Tracheal epithelial cell (primary cell): ENCODE data around the gene HDAC9. TPM values are rescaled to one million over a fixed set of nuclear protein-coding genes. Genes with fewer than 3 reads are reported as not detected.

ENCODE experiments used
- total RNA-seq: library from RNA; depleted of rRNA; stranded (reverse); fragments of >200 nt; gene quantifications from 2 replicates; pipeline ENCODE4 v1.2.1, GENCODE V29; 2014

HDAC9 gene
- total RNA-seq: 8.1 and 52.8 TPM in 2 replicates

DNA sequence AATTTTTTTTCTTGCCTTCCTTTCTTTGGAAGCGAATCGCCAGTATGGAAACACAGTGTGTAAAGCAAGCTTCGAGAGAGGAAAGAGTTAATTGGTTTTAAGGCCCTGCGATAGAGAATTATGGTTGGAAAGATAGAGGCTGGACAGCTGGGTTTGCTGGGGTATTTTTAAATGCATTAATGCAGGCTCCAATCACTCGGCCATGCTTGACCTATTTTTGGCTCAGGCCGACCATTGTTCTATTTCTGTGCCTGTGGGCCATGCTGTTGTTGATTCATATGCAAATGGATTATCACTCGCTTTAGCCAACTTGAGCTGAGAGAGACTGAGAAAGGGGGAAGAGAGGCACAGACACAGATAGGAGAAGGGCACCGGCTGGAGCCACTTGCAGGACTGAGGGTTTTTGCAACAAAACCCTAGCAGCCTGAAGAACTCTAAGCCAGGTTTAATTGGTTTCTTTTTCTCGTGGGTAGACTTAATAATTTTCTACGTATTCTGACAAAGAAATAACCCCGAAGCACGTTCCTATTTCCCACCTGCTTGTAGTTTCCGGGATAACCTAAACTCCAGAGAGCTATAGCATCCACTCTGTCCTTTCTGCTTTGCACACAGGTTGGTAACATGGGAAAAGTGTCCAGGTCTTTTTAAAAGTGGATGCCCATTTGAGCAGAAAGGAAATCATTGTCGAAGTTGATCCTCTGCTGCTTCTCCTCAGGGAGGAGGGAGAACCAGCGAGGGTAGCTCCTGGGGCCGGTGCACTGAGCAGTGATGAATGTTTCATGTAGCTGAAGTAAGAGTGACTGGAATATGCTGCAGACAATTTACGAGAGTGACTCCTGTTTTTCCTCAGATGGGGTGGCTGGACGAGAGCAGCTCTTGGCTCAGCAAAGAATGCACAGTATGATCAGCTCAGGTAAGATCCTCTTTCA lies at the start of gene HDAC9:
Gene HDAC9 (plus strand): TSS at position 338 of the 929 bp plus-strand sequence. CDS start 554 bp downstream, at position 892.

